ENCODE data around the gene NEDD4L. TPM values are rescaled to one million over a fixed set of nuclear protein-coding genes. Genes with fewer than 3 reads are reported as not detected.

Gene NEDD4L
- total and polyA plus RNA-seq, 3 donors from 2014 or later = 14.3 to 43.1 (median 42.7) TPM

GRCh38 chr18:58204776-58205442 is 160.9 kb downstream of the NEDD4L start:
- Histone ChIP-seq H3K4me1 (no peaks in the 10 kb centered on the region), H3K36me3 (ENCODE audit: low read depth, missing control alignments) (no peaks in the 10 kb centered on the region), H3K9me3 (no peaks in the 10 kb centered on the region), H3K4me3 (no peak overlapping the region), H3K27me3 (no peaks in the 10 kb centered on the region), H3K27ac (no peak overlapping the region)
- 76 to 80% methylated on average over 3 of the region's 3 CpGs for WGBS, 2 donors
- no peak for TF ChIP-seq POLR2A (IDR thresholded peaks at IDR 0.05)
- TF ChIP-seq CTCF (IDR thresholded peaks at IDR 0.05) = no peak
- DNase-seq = no peak
- intact Hi-C loops (cut with DNase I; ENCODE audit: low total_unique reads) = no loop called here

- Histone ChIP-seq H3K4me3 (no peak overlapping the region), H3K36me3 (ENCODE audit: low read depth, missing control alignments) (no peaks in the 10 kb centered on the region), H3K27ac (no peak overlapping the region), H3K9me3 (no peaks in the 10 kb centered on the region), H3K4me1 (no peaks in the 10 kb centered on the region), H3K27me3 (no peaks in the 10 kb centered on the region)
- no peak for TF ChIP-seq CTCF (IDR thresholded peaks at IDR 0.05)
- TF ChIP-seq POLR2A (IDR thresholded peaks at IDR 0.05) = no peak
- DNase-seq = no peak
- intact Hi-C loops (cut with DNase I; ENCODE audit: low total_unique reads) = no loop called here
- 92 to 100% methylated on average over 6 of the region's 6 CpGs for WGBS, 2 donors
These were observed 161.6 kb downstream of the NEDD4L start for GRCh38 chr18:58205443-58206160.

GRCh38 chr18:58207520-58208152 is 163.6 kb downstream of the NEDD4L start:
- Histone ChIP-seq H3K9me3 (no peaks in the 10 kb centered on the region), H3K4me3 (no peak overlapping the region), H3K27me3 (no peaks in the 10 kb centered on the region), H3K27ac (no peak overlapping the region), H3K4me1 (no peaks in the 10 kb centered on the region), H3K36me3 (ENCODE audit: low read depth, missing control alignments) (no peaks in the 10 kb centered on the region)
- no peak for TF ChIP-seq POLR2A (IDR thresholded peaks at IDR 0.05)
- no peak for TF ChIP-seq CTCF (IDR thresholded peaks at IDR 0.05)
- 92 to 94% methylated on average over 5 of the region's 5 CpGs for WGBS, 2 donors
- no peak for DNase-seq
- intact Hi-C loops (cut with DNase I; ENCODE audit: low total_unique reads) = no loop called here

- no peak for DNase-seq
- WGBS, 2 donors = 54 to 59% methylated on average over 4 of the region's 4 CpGs
- Histone ChIP-seq H3K9me3 (no peaks in the 10 kb centered on the region), H3K4me1 (no peaks in the 10 kb centered on the region), H3K4me3 (no peak overlapping the region), H3K27ac (no peak overlapping the region), H3K36me3 (ENCODE audit: low read depth, missing control alignments) (no peaks in the 10 kb centered on the region), H3K27me3 (no peaks in the 10 kb centered on the region)
- intact Hi-C loops (cut with DNase I; ENCODE audit: low total_unique reads) = no loop called here
- TF ChIP-seq POLR2A (IDR thresholded peaks at IDR 0.05) = no peak
- no peak for TF ChIP-seq CTCF (IDR thresholded peaks at IDR 0.05)
These were observed 164.3 kb downstream of the NEDD4L start for GRCh38 chr18:58208207-58208932.

Data from testis (tissue), 3 donors.